Fibroblast of villous mesenchyme (primary cell): ENCODE data around the gene FMO2. TPM values are rescaled to one million over a fixed set of nuclear protein-coding genes. Genes with fewer than 3 reads are reported as not detected.

ENCODE experiments used
- DNase-seq: peaks from one replicate; pipeline ENCODE4 v3.0.0-alpha.2; 2010; ENCODE audit warnings: low read depth
- H3K4me3 ChIP-seq: 2 replicates; pipeline ENCODE4 v1.5.1; 2011; ENCODE audit warnings: low read depth, mild to moderate bottlenecking, low read length
- CTCF ChIP-seq: IDR thresholded peaks from 2 replicates; pipeline ENCODE4 v1.5.1; 2012; ENCODE audit warnings: low read depth, mild to moderate bottlenecking, low read length; ENCODE audit not compliant: insufficient read depth
- total RNA-seq: library from RNA; depleted of rRNA; stranded (reverse); fragments of >200 nt; gene quantifications from 2 replicates; pipeline ENCODE4 v1.2.3, GENCODE V29; 2012

The FMO2 gene
- total RNA-seq, result 0.97 and 1.7 TPM in 2 replicates

GRCh38 chr1:171185091-171185490 lies at the start of gene FMO2:
Gene FMO2, plus strand, starts transcription at chr1:171185300. Its CDS starts 414 bp downstream, at chr1:171185714.
- no peak for TF ChIP-seq CTCF
- DNase-seq, result peak; percentile 54
- H3K4me3 ChIP-seq, result peak within 1 kb of the TSS; percentile 2

GRCh38 chr1:171137580-171137979 lies 47.5 kb upstream of the FMO2 start:
- no peak overlapping the region for H3K4me3 ChIP-seq
- no peak for DNase-seq
- TF ChIP-seq CTCF, result no peak

- TF ChIP-seq CTCF, result no peak
- no peak for DNase-seq
Measured at GRCh38 chr1:171138980-171139379, 46.1 kb upstream of the FMO2 start.

GRCh38 chr1:171139890-171140289 lies 45.2 kb upstream of the FMO2 start:
- no peak for TF ChIP-seq CTCF
- H3K4me3 ChIP-seq, result no peak overlapping the region
- no peak for DNase-seq

More at GRCh38 chr1:171138980-171139379, 46.1 kb upstream of the FMO2 start:
- no peak overlapping the region for H3K4me3 ChIP-seq

- H3K4me3 ChIP-seq, result no peak overlapping the region
- DNase-seq, result peak; percentile 39
- TF ChIP-seq CTCF, result no peak
Measured at GRCh38 chr1:171140401-171140800, 44.7 kb upstream of the FMO2 start.

- TF ChIP-seq CTCF, result no peak
- no peak for DNase-seq
- H3K4me3 ChIP-seq, result no peak overlapping the region
Measured at GRCh38 chr1:171140956-171141687, 44.0 kb upstream of the FMO2 start.

GRCh38 chr1:171141688-171142415 lies 43.2 kb upstream of the FMO2 start:
- TF ChIP-seq CTCF, result peak; percentile 24
- no peak overlapping the region for H3K4me3 ChIP-seq
- DNase-seq, result peak; percentile 95
